Keratinocyte (primary cell): ENCODE results near the gene MCTP2. TPM values are rescaled to one million over a fixed set of nuclear protein-coding genes. Genes with fewer than 3 reads are reported as not detected.

Source experiments
- DNase-seq: peaks from one replicate; pipeline ENCODE4 v3.0.0-alpha.2; 2011; ENCODE audit warnings: low read depth, missing footprints, low spot score
- FAIRE-seq: peaks from 2 replicates; lab custom pipeline; 2011; peaks lifted over from hg19 to GRCh38; lab: Jason Lieb, UNC
- H2AFZ ChIP-seq: 2 replicates; pipeline ENCODE4 v1.6.0; 2012; ENCODE audit warnings: low read length, control low read depth, inconsistent platforms; ENCODE audit not compliant: control insufficient read depth
- H3K27ac ChIP-seq: 2 replicates; pipeline ENCODE4 v1.5.1; 2011; ENCODE audit warnings: low read length; ENCODE audit not compliant: control insufficient read depth, insufficient read depth
- H3K27me3 ChIP-seq: 3 replicates; pipeline ENCODE4 v1.6.0; 2011; ENCODE audit warnings: low read length; ENCODE audit not compliant: control insufficient read depth, insufficient read depth; ENCODE audit errors: extremely low read depth
- H3K36me3 ChIP-seq, 2 experiments: 2 replicates in 1 of 2; 3 replicates in 1 of 2; pipeline ENCODE4 v1.5.1; 2011; ENCODE audit warnings: low read length in 2 of 2, mild to moderate bottlenecking in 1 of 2; ENCODE audit not compliant: control insufficient read depth in 2 of 2, insufficient read depth in 2 of 2; ENCODE audit errors: extremely low read depth in 1 of 2
- H3K4me1 ChIP-seq: 3 replicates; pipeline ENCODE4 v1.5.1; 2011; ENCODE audit warnings: low read length; ENCODE audit not compliant: control insufficient read depth, insufficient read depth; ENCODE audit errors: extremely low read depth
- H3K4me2 ChIP-seq: 3 replicates; pipeline ENCODE4 v1.6.0; 2011; ENCODE audit warnings: low read depth, low read length; ENCODE audit not compliant: control insufficient read depth, insufficient read depth; ENCODE audit errors: extremely low read depth
- H3K4me3 ChIP-seq, 3 experiments: fragments of 200-600 bp in 1 of 3; sonication (generic) in 1 of 3; 2 replicates in 2 of 3; 3 replicates in 1 of 3; pipeline ENCODE4 v1.5.1; 2011 to 2016; ENCODE audit warnings: low read length in 3 of 3, mild to moderate bottlenecking in 3 of 3, control low read depth in 2 of 3, inconsistent platforms in 1 of 3, low read depth in 1 of 3, mixed read lengths in 1 of 3, mixed run types in 1 of 3, moderate library complexity in 1 of 3; ENCODE audit not compliant: control insufficient read depth in 2 of 3, insufficient read depth in 2 of 3; ENCODE audit errors: extremely low read depth in 1 of 3
- H3K79me2 ChIP-seq: 2 replicates; pipeline ENCODE4 v1.6.0; 2012; ENCODE audit warnings: low read length; ENCODE audit not compliant: control insufficient read depth, insufficient read depth
- H3K9ac ChIP-seq: 3 replicates; pipeline ENCODE4 v1.6.0; 2011; ENCODE audit warnings: low read length; ENCODE audit not compliant: control insufficient read depth, insufficient read depth; ENCODE audit errors: extremely low read depth
- H3K9me1 ChIP-seq: 3 replicates; pipeline ENCODE4 v1.6.0; 2011; ENCODE audit warnings: low read length; ENCODE audit not compliant: control insufficient read depth, insufficient read depth; ENCODE audit errors: extremely low read depth
- H3K9me3 ChIP-seq: 2 replicates; pipeline ENCODE4 v1.5.1; 2012; ENCODE audit warnings: low read depth, low read length; ENCODE audit not compliant: control insufficient read depth
- H4K20me1 ChIP-seq: 3 replicates; pipeline ENCODE4 v1.6.0; 2011; ENCODE audit warnings: low read length; ENCODE audit not compliant: control insufficient read depth, insufficient read depth; ENCODE audit errors: extremely low read depth
- EZH2 ChIP-seq: IDR thresholded peaks from one replicate; pipeline ENCODE4 v1.6.1; 2012; ENCODE audit warnings: inconsistent platforms, mild to moderate bottlenecking, low read length, moderate library complexity
- dilution Hi-C: fragments of 300-500 bp; cut with MboI; formaldehyde crosslinking; loops from one replicate; pipeline ENCODE4 v1.7.0; 2020; ENCODE audit warnings: low sequenced_read_pairs; ENCODE audit not compliant: extremely low pct_ligation_motif_present
- polyA plus RNA-seq, 5 experiments: library from polyadenylated mRNA; depleted of rRNA in 3 of 5; stranded (reverse) in 3 of 5; stranded (forward) in 1 of 5; unstranded in 1 of 5; fragments of >200 nt; gene quantifications; 1 replicate in 1 of 5; 2 replicates in 3 of 5; 3 replicates in 1 of 5; pipeline versions ENCODE4 v1.2.1 to v1.2.3, GENCODE V29; 2011 to 2012; ENCODE audit warnings: missing spikeins in 2 of 5, low read depth in 1 of 5, low replicate concordance in 1 of 5
- TF ChIP-seq, protein P1 (sequence below), 3 experiments: IDR thresholded peaks in 1 of 3; conservative IDR thresholded peaks in 1 of 3; optimal IDR thresholded peaks in 1 of 3; 2 replicates in 2 of 3; 3 replicates in 1 of 3; pipeline versions ENCODE3 to v1.5.1; 2011; ENCODE audit warnings: low read length in 3 of 3, mild to moderate bottlenecking in 3 of 3, moderate library complexity in 2 of 3, control low read depth in 1 of 3, inconsistent platforms in 1 of 3; ENCODE audit not compliant: insufficient read depth in 2 of 3; ENCODE audit errors: extremely low read depth in 1 of 3

Gene MCTP2
- polyA plus RNA-seq, 1 donor (not counting 4 experiments of a cell fraction or from before 2014, with no cell fraction given) = 22.0 TPM

DNA sequence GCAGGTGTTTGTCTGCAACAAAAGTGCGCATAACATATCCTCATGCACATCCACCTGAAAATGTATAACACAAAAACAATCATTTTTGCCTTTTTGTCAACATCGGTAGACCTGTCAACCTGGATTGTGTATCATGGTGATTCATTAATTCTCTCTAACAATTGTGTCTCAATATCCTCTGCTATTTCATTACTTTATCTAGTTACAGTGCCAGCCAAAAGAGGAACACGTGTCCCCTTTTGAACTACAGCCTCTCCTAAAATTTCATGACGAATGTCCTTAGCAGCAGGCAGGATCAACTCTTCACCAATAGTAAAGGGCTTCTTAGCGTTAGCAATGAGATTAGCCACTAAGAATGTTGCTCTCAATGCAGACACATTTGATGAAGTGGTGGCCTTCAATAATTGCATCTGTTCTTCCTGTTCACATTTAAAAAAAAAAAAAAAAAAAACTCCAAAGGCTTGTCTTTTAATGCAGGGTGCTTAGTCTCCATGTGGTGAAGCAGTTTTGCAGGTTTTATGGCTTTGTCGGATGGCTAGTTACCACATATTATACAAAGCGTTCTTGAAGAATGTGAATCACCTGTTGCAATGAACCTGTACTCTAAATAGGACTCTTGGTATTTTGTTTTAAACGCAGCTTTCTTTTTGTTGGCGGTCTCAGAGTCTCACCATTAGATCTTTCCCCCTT lies 45.7 kb upstream of the MCTP2 start:
- no peak for TF ChIP-seq EZH2
- TF ChIP-seq, protein P1, sequence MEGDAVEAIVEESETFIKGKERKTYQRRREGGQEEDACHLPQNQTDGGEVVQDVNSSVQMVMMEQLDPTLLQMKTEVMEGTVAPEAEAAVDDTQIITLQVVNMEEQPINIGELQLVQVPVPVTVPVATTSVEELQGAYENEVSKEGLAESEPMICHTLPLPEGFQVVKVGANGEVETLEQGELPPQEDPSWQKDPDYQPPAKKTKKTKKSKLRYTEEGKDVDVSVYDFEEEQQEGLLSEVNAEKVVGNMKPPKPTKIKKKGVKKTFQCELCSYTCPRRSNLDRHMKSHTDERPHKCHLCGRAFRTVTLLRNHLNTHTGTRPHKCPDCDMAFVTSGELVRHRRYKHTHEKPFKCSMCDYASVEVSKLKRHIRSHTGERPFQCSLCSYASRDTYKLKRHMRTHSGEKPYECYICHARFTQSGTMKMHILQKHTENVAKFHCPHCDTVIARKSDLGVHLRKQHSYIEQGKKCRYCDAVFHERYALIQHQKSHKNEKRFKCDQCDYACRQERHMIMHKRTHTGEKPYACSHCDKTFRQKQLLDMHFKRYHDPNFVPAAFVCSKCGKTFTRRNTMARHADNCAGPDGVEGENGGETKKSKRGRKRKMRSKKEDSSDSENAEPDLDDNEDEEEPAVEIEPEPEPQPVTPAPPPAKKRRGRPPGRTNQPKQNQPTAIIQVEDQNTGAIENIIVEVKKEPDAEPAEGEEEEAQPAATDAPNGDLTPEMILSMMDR (optimal IDR thresholded peaks at IDR 0.05 in 1 of 3, IDR thresholded peaks at IDR 0.05 in 1 of 3, conservative IDR thresholded peaks at IDR 0.05 in 1 of 3; ENCODE audit: extremely low read depth in 1 of 3, insufficient read depth in 2 of 3, low read length in 3 of 3) = no peak
- FAIRE-seq (no peak), DNase-seq (no peak)
- Histone ChIP-seq H2AFZ (no peak overlapping the region), H4K20me1 (no peaks in the 10 kb centered on the region), H3K9me3 (no peaks in the 10 kb centered on the region), H3K4me3 (no peak overlapping the region), H3K27me3 (no peaks in the 10 kb centered on the region), H3K27ac (no peak overlapping the region), H3K9ac (no peak overlapping the region), H3K4me1 (no peaks in the 10 kb centered on the region), H3K9me1 (no peaks in the 10 kb centered on the region), H3K79me2 (no peaks in the 10 kb centered on the region), H3K4me2 (no peak overlapping the region), H3K36me3 (no peaks in the 10 kb centered on the region)
- dilution Hi-C loops = no loop called here

DNA sequence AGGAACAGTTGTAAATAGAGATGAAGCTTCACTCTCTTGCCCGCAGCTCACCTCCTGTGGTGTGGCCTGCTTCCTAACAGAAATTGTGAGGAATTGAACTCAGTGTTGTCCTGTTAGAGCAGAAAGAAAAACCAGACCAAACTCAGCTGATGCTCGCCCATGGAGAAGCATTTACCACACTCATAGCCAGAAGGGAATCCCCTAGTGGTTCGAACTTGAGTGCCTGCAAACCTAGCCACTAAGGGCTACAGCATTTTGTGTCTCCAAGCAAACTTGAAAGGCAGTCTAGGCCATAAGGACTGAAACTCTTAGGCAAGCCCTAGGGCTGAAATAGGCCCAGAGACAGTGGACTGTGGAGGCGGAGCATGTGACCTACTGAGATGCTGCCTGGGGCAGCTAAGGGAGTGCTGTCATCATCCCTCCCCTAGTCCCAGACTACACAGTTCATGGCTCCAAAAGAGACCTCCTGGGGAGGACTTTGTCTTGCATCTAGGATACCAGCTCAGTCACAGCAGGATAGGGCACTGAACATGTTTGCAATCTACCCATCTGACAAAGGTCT lies 44.5 kb upstream of the MCTP2 start:
- Histone ChIP-seq H3K4me1 (no peaks in the 10 kb centered on the region), H3K79me2 (no peaks in the 10 kb centered on the region), H3K9me1 (no peaks in the 10 kb centered on the region), H3K27me3 (no peaks in the 10 kb centered on the region), H3K9ac (no peak overlapping the region), H3K4me2 (no peak overlapping the region), H3K27ac (no peak overlapping the region), H3K9me3 (no peaks in the 10 kb centered on the region), H4K20me1 (no peaks in the 10 kb centered on the region), H3K36me3 (no peaks in the 10 kb centered on the region), H2AFZ (no peak overlapping the region), H3K4me3 (no peak overlapping the region)
- no peak for DNase-seq
- dilution Hi-C loops = no loop called here
- TF ChIP-seq, protein P1 (optimal IDR thresholded peaks at IDR 0.05 in 1 of 3, IDR thresholded peaks at IDR 0.05 in 1 of 3, conservative IDR thresholded peaks at IDR 0.05 in 1 of 3; ENCODE audit: extremely low read depth in 1 of 3, insufficient read depth in 2 of 3, low read length in 3 of 3) = no peak
- TF ChIP-seq EZH2 = no peak
- FAIRE-seq = no peak
